IMR-90 (cell line): ENCODE data around the gene PCCA.

Experiments
- BHLHE40 ChIP-seq: fragments of 150-350 bp; IDR thresholded peaks from 2 replicates; pipeline ENCODE4 v1.6.1; 2016; ENCODE audit warnings: mild to moderate bottlenecking, low read depth, low read length
- CTCF ChIP-seq: conservative IDR thresholded peaks from 2 replicates; pipeline ENCODE4 v1.5.1; 2012; ENCODE audit warnings: mild to moderate bottlenecking, low read depth, low read length, improper control_type of control experiment
- POLR2A ChIP-seq: IDR thresholded peaks from 2 replicates; pipeline ENCODE4 v1.6.1; 2012; ENCODE audit warnings: mild to moderate bottlenecking, low read depth, low read length
- RCOR1 ChIP-seq: IDR thresholded peaks from 2 replicates; pipeline ENCODE4 v1.6.1; 2012; ENCODE audit warnings: mild to moderate bottlenecking, low read length, improper control_type of control experiment; ENCODE audit not compliant: insufficient replicate concordance
- RFX5 ChIP-seq: IDR thresholded peaks from 2 replicates; pipeline ENCODE4 v1.8.0; 2012; ENCODE audit warnings: low read depth, mild to moderate bottlenecking, low read length, moderate library complexity
- SMC3 ChIP-seq: fragments of 150-350 bp; IDR thresholded peaks from 2 replicates; pipeline ENCODE4 v1.6.1; 2016; ENCODE audit warnings: low read depth, mild to moderate bottlenecking, antibody characterized with exemption, low read length, moderate library complexity
- USF2 ChIP-seq: fragments of 150-350 bp; IDR thresholded peaks from 2 replicates; pipeline ENCODE4 v1.6.1; 2017; ENCODE audit warnings: mild to moderate bottlenecking, antibody characterized with exemption, low read length, low read depth

GRCh38 chr13:100290165-100290801 lies 201.4 kb downstream of the PCCA start:
- TF ChIP-seq CTCF, result no peak
- no peak for TF ChIP-seq POLR2A
- TF ChIP-seq BHLHE40, result no peak
- TF ChIP-seq USF2, result no peak
- no peak for TF ChIP-seq SMC3
- no peak for TF ChIP-seq RCOR1
- TF ChIP-seq RFX5, result no peak
